T-helper 1 cell treated with Interleukin-12 subunit alpha and Interleukin-12 subunit beta and Interleukin-4 antibody, amounts not matched to agents 30 μg/mL and 1 μg/mL, for 36 hours (primary cell): ENCODE measurements around the gene ANKRD63.

Experiments used
- H3K27ac Mint-ChIP-seq: one replicate; pipeline ENCODE4 v1.8.0; 2021; ENCODE audit warnings: mild to moderate bottlenecking, mixed read lengths
- H3K27me3 Mint-ChIP-seq: one replicate; pipeline ENCODE4 v1.8.0; 2021; ENCODE audit warnings: low read depth, mixed read lengths
- H3K36me3 Mint-ChIP-seq: one replicate; pipeline ENCODE4 v1.8.0; 2021; ENCODE audit warnings: low read depth, mixed read lengths
- H3K4me1 Mint-ChIP-seq: one replicate; pipeline ENCODE4 v1.8.0; 2021; ENCODE audit warnings: low read depth, mixed read lengths
- H3K4me3 Mint-ChIP-seq: one replicate; pipeline ENCODE4 v1.8.0; 2021; ENCODE audit warnings: mild to moderate bottlenecking, moderate library complexity, mixed read lengths
- H3K9me3 Mint-ChIP-seq: one replicate; pipeline ENCODE4 v1.8.0; 2021; ENCODE audit warnings: mixed read lengths

The ANKRD63 gene

GRCh38 chr15:40306908-40307307, 24.0 kb upstream of the ANKRD63 start:
- H3K36me3 Mint-ChIP-seq = peaks cover 17% of the 10 kb centered on the region
- H3K9me3 Mint-ChIP-seq = no peaks in the 10 kb centered on the region
- peaks cover 7% of the 10 kb centered on the region for H3K27me3 Mint-ChIP-seq
- peaks cover 37% of the 10 kb centered on the region for H3K4me1 Mint-ChIP-seq
- peak overlapping the region; percentile 56 for H3K27ac Mint-ChIP-seq
- H3K4me3 Mint-ChIP-seq = peak overlapping the region; percentile 95

GRCh38 chr15:40306371-40306770, 23.5 kb upstream of the ANKRD63 start:
- Mint-ChIP-seq H3K27ac (peak overlapping the region; percentile 56), H3K27me3 (peaks cover 4% of the 10 kb centered on the region), H3K4me3 (peak overlapping the region; percentile 95), H3K36me3 (peaks cover 23% of the 10 kb centered on the region), H3K9me3 (no peaks in the 10 kb centered on the region), H3K4me1 (peaks cover 37% of the 10 kb centered on the region)

GRCh38 chr15:40305281-40305680, 22.4 kb upstream of the ANKRD63 start:
- Mint-ChIP-seq H3K27me3 (no peaks in the 10 kb centered on the region), H3K27ac (no peak overlapping the region), H3K4me3 (peak overlapping the region; percentile 10), H3K4me1 (peaks cover 37% of the 10 kb centered on the region), H3K36me3 (peaks cover 33% of the 10 kb centered on the region), H3K9me3 (no peaks in the 10 kb centered on the region)

DNA sequence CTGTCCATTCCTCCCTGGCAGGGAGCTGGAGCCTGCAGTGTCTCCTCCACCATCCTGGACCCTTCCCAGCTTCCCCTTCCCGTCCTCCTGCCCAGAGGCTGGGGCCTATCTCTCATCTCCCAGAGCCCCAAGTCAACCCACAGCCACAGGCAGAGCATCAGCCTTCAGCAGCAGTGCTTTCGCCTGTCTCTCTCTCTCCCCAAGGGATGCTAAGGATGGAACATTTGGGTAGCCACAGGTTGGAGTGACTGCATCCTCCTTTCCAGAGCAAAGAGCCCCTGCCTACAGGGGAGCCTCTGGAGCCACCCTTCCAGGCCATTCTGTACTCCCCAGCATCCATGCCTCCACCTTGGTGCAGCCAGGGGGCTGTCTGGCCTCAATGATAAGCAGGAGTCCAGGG, 20.7 kb upstream of the ANKRD63 start:
- peaks cover 46% of the 10 kb centered on the region for H3K36me3 Mint-ChIP-seq
- H3K4me3 Mint-ChIP-seq = no peak overlapping the region
- no peak overlapping the region for H3K27ac Mint-ChIP-seq
- H3K9me3 Mint-ChIP-seq = no peaks in the 10 kb centered on the region
- peaks cover 24% of the 10 kb centered on the region for H3K4me1 Mint-ChIP-seq
- H3K27me3 Mint-ChIP-seq = no peaks in the 10 kb centered on the region

DNA sequence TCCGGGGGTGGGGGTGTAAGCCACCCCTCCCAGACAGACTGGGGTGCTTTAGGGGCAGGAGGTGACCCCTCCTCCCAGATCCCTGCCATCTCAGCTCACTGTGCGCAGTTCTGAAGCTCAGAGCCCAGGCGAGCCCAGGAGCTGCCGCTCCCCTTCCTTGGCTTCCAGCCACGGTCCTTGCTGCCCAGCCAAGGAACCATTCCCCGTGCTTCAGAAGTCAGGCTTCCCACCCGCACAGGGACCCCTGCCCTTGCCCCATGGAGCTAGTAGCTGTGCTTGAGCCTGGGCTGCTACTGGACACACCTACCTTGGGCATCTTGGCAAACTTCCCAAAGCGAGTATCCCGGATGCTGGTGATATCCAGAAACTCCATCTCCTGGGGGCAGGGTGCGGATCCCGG, 20.1 kb upstream of the ANKRD63 start:
- Mint-ChIP-seq H3K27ac (no peak overlapping the region), H3K36me3 (peaks cover 47% of the 10 kb centered on the region), H3K4me1 (peaks cover 22% of the 10 kb centered on the region), H3K4me3 (no peak overlapping the region), H3K27me3 (no peaks in the 10 kb centered on the region), H3K9me3 (no peaks in the 10 kb centered on the region)

GRCh38 chr15:40302288-40302886, 19.5 kb upstream of the ANKRD63 start:
- H3K9me3 Mint-ChIP-seq = no peaks in the 10 kb centered on the region
- peaks cover 22% of the 10 kb centered on the region for H3K4me1 Mint-ChIP-seq
- peaks cover 48% of the 10 kb centered on the region for H3K36me3 Mint-ChIP-seq
- no peak overlapping the region for H3K4me3 Mint-ChIP-seq
- no peaks in the 10 kb centered on the region for H3K27me3 Mint-ChIP-seq
- no peak overlapping the region for H3K27ac Mint-ChIP-seq

DNA sequence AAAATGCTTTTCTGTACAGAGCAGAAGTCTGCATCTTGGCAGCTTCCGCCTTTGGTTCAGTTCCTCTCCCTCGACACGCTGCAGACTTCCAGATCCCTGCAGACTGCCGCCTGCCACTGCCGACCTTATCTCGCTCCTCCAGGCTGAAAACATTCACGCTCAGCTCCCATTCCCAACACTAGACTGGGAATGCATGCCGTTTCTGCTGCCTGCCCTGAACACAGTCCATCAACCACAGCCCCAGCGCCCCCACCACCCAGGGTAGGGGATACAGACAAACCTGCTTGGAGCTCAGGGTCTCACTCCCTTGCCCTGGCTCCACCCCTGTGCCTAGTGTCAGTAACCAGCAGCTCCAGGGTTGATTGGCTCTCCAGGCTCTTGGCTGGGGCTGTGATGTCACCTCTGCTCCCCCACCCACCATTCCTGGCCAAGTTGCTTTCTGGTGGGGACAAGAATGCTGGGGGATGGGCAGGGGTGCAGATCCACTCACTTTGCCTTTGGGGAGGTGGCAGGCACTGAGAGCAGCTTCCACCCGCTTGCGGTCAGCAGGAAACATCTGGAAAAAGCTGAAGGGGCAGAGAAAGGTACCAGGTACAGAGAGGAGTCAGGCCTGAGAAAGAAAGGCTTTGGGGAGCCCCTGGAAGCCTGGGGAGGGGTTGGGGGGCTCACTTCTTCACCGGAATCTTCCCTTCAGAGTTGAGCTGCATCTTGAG, 18.8 kb upstream of the ANKRD63 start:
- Mint-ChIP-seq H3K4me1 (peaks cover 19% of the 10 kb centered on the region), H3K27me3 (no peaks in the 10 kb centered on the region), H3K27ac (no peak overlapping the region), H3K36me3 (peaks cover 49% of the 10 kb centered on the region), H3K4me3 (no peak overlapping the region), H3K9me3 (no peaks in the 10 kb centered on the region)

GRCh38 chr15:40300771-40301170, 17.9 kb upstream of the ANKRD63 start:
- peaks cover 11% of the 10 kb centered on the region for H3K4me1 Mint-ChIP-seq
- H3K27ac Mint-ChIP-seq = no peak overlapping the region
- no peaks in the 10 kb centered on the region for H3K27me3 Mint-ChIP-seq
- no peaks in the 10 kb centered on the region for H3K9me3 Mint-ChIP-seq
- H3K4me3 Mint-ChIP-seq = no peak overlapping the region
- H3K36me3 Mint-ChIP-seq = peaks cover 49% of the 10 kb centered on the region

GRCh38 chr15:40300367-40300766, 17.5 kb upstream of the ANKRD63 start:
- Mint-ChIP-seq H3K4me1 (peaks cover 11% of the 10 kb centered on the region), H3K4me3 (no peak overlapping the region), H3K27me3 (no peaks in the 10 kb centered on the region), H3K36me3 (peaks cover 52% of the 10 kb centered on the region), H3K9me3 (no peaks in the 10 kb centered on the region), H3K27ac (no peak overlapping the region)

DNA sequence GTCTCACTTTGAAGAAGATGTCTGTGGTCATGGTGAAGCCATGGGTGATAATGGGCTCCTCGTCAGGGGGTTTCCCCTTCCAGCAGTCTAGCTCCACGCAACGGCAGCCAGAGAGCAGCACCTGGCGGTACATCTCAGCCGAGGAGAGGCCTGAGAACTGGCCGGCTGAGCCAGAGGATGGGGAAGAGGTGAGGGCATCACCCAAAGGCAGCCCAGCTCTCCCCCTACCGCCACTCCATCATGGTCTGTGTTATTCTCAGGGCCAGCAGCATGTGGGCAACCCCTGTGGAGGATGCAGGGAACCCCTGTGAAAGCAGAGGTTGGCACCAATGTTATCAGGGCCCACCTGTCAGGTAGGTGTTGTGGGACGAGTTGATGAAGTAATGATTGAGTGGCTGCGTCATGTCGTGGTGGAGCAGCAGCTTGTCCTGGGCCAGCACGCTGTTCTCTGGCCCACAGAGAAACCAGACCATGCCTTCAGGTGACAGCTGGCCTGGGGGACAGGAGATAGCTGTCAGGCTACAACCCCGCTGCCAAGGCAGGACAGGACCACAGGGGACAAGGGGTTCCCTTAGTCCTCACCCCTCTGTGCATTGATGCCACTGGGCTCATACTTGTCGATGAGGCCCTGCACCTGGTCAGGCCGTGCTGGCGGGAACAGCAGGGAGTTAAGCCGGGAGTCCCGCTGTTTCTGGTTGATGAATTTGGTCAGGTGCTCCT, 15.5 kb upstream of the ANKRD63 start:
- H3K27ac Mint-ChIP-seq = no peak overlapping the region
- H3K4me3 Mint-ChIP-seq = no peak overlapping the region
- no peaks in the 10 kb centered on the region for H3K27me3 Mint-ChIP-seq
- H3K9me3 Mint-ChIP-seq = no peaks in the 10 kb centered on the region
- H3K4me1 Mint-ChIP-seq = peaks cover 2% of the 10 kb centered on the region
- peaks cover 49% of the 10 kb centered on the region for H3K36me3 Mint-ChIP-seq

GRCh38 chr15:40297356-40297755, 14.5 kb upstream of the ANKRD63 start:
- H3K27me3 Mint-ChIP-seq = no peaks in the 10 kb centered on the region
- H3K36me3 Mint-ChIP-seq = peaks cover 42% of the 10 kb centered on the region
- no peak overlapping the region for H3K4me3 Mint-ChIP-seq
- H3K4me1 Mint-ChIP-seq = peaks cover 2% of the 10 kb centered on the region
- H3K9me3 Mint-ChIP-seq = no peaks in the 10 kb centered on the region
- no peak overlapping the region for H3K27ac Mint-ChIP-seq

- peaks cover 2% of the 10 kb centered on the region for H3K4me1 Mint-ChIP-seq
- H3K36me3 Mint-ChIP-seq = peaks cover 38% of the 10 kb centered on the region
- H3K27me3 Mint-ChIP-seq = no peaks in the 10 kb centered on the region
- H3K27ac Mint-ChIP-seq = no peak overlapping the region
- no peaks in the 10 kb centered on the region for H3K9me3 Mint-ChIP-seq
- no peak overlapping the region for H3K4me3 Mint-ChIP-seq
Measured at GRCh38 chr15:40296561-40297230, 13.8 kb upstream of the ANKRD63 start.

DNA sequence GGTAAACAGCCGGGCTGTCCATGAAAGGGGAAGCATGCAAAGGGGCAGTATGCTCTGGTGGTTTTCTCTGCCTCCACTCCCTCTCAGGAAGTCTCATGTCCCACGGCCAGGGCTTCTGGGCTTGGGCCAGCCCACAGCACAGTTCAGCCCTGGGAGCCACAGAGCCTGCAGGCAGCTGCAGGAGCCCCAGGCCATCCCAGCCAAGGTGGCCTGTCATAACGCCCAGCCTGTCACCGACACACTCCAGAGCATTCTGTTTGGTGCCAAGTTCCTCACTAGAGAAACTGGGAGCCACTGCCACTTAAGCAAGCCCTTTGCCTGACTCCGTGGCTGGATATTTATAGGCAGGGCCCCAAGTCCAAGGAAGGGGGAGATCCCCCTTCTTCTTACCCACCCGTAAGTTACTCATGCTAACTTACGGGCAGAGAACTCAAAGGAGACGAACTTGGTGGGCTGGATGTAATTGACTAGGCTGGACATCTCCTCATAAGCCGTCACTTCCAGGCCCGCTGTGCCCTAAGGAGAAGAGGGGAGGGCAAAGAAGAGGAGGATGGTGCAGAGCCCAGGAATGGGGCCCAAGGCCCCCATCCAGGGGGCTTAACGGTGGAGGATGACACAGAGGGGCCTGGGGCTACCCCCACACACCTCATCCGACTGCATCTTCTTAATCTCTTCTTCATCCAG, 13.2 kb upstream of the ANKRD63 start:
- no peak overlapping the region for H3K27ac Mint-ChIP-seq
- no peaks in the 10 kb centered on the region for H3K9me3 Mint-ChIP-seq
- H3K36me3 Mint-ChIP-seq = peaks cover 33% of the 10 kb centered on the region
- no peaks in the 10 kb centered on the region for H3K27me3 Mint-ChIP-seq
- peaks cover 2% of the 10 kb centered on the region for H3K4me1 Mint-ChIP-seq
- no peak overlapping the region for H3K4me3 Mint-ChIP-seq

DNA sequence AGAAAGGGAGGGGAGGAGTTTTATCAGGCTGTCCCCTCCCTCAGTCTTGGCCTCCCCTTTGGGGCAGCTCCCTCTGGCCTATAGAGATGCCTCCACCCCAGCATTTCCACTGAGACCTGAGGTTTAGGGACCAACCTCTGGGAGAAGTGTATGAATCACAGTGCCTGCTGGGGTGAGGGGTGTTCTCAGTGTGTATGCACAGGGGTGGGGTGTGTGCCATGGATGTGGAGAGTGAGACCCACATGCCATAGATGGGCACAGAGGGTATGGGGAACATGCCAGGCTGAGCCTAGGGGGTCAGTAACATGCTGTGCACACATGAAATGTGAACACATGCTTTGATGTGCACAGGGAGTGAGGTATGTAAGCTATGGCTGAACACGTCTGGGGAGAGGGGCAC, 12.4 kb upstream of the ANKRD63 start:
- no peak overlapping the region for H3K27ac Mint-ChIP-seq

More for the DNA sequence above, 12.4 kb upstream of the ANKRD63 start:
- H3K4me1 Mint-ChIP-seq = peaks cover 2% of the 10 kb centered on the region
- peaks cover 28% of the 10 kb centered on the region for H3K36me3 Mint-ChIP-seq
- no peak overlapping the region for H3K4me3 Mint-ChIP-seq
- no peaks in the 10 kb centered on the region for H3K27me3 Mint-ChIP-seq
- no peaks in the 10 kb centered on the region for H3K9me3 Mint-ChIP-seq
